NCI-H2227 (cell line): Measurements from ENCODE around the gene GPR89A.
"Not testable (repeated sequence)": the region's sequence is repeated elsewhere in the genome, so short reads cannot be mapped to it uniquely, and the experiment has no call there.

Experiments
- DNase-seq: peaks from one replicate; lab custom pipeline; 2025; ENCODE audit not compliant: unreplicated experiment; lab: John Stamatoyannopoulos, UW

GPR89A gene

DNA sequence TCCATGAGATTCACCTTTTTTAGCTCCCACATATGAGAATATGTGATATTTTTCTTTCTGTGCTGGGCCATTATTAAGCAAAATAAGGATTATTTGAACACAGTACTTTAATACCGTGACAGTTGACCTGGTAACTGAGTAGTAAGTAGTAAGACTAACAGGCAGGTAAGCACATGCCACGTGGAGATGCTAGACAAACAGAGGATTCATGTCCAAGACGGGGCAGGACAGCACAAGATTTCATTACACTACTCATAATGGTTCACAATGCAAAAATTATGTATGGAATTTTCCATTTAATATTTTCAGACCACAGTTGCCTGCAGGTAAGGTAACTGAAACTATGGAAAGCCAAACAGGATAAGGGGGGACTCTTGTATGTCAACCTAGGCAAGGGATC is 77.1 kb downstream of the GPR89A start:
- DNase-seq = not testable (repeated sequence)

DNA sequence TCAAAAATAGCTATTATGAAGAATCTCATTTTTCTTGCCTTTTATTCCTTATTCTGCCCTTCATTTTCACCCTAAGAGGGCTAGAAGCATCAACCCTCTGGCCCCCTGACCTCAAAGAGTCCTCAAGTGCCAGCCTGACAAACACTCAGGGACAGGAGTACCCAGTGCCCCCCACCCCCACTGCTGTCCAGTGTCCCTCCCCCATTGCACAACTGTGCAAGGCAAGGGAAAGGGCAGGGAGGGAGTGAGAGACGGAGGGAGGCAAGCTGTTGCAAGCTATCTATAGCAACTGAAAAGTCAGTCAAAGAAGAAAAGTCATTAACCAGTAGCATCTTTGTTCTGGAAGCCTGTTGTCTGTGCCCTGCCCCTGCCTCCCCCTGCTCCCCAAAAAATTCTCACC is 78.3 kb downstream of the GPR89A start:
- DNase-seq = not testable (repeated sequence)

DNA sequence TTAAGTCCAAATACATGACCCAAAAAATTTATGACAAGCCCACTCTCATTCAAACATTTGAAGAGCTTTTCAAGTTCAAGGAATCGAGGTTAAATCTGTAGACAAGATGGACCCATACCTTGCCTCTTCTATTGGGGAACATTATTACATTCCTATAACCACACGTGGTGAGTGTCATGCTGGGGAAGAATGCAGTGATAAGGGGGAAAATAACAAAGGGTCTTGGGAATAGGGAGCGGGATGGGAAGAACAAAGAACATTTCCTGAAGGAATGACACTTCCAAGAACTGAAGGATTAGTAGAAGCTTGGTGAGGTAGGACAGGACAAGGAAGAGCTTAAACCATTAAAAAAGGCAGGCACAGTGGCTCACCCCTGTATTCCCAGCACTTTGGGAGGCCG is 80.5 kb downstream of the GPR89A start:
- no peak for DNase-seq

DNA sequence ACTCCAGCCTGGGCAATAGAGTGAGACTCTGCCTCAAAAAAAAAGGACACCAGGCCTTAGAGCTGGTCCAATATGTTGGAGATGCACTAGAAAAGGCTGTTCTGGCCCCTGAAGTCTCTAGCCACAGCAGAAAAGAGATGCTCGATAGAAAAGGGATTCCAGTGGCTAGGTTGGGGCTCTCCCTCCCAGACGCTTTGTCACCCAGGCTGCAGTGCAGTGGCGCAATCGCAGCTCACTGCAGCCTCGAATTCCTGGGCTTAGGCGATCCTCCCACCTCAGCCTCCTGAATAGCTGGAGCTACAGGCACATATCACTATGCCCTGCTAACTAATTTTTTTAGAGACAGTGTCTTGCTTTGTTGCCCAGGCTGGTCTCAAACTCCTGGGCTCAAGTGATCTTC is 81.1 kb downstream of the GPR89A start:
- DNase-seq = no peak

DNA sequence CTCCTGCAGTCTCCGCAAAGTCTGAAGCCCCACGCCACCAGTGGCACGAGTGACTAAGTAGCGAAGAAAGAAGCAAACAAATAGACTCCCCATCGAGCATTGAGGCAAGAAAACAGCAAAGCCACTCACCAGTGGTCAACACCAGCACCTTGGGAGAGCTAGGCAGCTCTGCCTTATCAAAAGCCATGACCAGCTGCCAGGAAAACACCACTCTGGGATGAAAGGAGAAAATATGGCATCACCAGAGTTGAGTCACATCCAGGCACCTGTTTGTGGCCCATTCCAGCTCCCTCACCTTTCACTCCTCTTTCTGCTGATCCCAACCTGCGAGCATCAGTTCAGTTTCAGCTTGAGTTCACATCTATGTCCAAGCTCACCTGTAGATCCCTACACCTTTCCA is 82.1 kb downstream of the GPR89A start:
- no peak for DNase-seq

DNA sequence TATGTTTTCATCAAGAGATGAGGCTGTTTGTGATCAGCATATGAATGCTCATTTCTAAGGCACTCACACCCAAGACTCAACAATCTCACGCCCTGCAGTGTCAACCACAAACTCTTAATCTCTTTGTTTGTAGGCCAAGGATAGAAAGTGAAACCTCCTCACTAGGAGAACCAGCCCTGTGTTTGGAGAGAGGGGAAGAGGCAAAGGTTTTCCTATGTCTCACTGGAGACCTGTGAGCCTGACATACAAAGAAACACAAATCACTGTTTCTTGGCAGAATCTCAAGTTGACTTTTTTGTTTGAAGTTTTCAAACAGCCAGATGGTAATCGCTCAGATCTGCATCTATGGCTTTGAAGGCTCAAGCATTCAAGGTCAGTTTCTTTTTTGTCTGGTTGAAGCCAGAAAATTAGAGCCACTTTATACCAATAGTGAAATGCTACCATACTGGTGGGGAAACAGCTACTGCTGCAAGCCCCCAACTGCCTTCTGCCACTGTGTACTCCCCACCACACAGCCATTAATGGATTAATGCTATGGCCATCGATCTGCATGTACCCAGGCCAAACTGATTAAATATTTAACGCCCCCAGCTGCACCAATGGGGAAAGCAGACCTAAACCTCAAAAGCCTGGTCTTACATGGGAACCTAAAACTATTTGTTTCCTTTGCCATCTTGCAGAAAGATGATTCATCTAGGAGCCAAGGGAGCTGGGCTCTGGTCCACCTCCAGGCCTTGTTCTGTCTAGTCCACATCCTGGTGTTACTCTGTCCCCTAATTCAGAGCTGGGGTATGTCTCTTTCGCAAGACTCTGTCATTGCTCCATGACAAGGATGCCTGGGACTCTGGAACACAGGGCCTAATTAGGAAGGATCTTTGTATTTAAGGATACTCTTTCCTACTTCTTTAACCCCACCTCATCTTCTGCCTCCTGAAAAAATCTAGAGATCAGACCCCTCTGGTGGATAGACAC is 83.1 kb downstream of the GPR89A start:
- DNase-seq = no peak

DNA sequence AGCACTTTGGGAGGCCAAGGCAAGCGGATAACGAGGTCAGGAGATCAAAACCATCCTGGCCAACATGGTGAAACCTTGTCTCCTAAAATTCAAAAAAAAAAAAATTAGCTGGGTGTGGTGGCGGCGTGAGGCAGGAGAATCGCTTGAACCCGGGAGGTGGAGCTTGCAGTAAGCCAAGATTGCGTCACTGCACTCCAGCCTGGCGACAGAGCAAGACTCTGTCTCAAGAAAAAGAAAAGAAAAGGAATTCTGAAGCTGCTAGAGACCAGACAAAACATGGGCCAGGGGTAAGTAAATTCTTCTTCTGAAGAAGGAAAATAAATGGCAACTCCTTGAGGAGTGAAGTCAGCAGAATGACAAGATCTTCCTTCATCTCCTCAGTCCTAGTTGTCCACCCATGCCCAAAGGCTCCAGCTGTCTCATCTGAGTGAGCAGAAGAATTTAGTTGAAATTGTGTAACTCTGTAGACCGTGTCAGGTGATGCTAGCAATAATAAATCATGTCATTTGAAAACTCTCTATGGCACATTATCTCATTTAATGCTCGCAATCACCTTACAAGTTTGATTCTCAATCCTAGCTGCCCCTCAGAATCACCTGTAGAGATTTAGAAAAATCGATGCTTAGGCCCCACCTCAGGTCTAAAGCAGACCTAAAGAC is 85.1 kb downstream of the GPR89A start:
- no peak for DNase-seq

DNA sequence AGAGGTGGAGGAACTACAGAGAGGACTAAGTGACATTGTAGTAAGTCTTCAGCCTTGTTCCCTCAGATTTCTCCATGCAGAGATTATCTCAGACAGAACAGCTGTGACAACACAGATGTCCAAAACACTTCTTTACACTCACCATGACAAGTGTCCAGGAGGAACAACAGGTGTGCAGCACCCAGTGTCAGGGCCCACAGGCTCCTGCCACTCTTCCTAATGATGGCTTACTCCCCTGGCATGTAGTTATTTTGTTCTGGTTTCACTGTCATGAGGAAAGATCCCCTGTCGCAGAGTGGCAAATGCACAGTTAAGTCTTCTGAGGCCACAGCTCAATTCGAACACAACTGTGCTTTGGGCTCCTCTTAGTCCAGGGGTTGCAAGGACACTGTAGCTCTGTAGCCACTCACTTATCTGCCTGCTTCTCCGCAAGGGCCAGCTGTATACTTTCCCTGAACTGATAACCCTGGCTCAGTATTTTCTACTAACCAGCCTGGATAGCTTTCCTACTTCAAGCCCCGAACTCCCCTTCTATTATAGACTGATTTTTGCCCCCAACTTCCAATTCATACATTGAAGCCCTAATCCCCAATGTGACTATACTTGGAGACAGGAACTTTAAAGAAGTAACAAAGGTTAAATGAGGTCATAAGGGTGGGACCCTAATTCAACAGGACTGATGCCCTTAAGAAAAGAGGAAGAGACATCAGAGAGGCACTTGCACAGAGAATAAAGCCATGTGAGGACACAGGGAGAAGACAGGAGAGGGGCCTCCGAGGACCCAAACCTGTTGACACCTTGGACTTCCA is 88.2 kb downstream of the GPR89A start:
- no peak for DNase-seq

DNA sequence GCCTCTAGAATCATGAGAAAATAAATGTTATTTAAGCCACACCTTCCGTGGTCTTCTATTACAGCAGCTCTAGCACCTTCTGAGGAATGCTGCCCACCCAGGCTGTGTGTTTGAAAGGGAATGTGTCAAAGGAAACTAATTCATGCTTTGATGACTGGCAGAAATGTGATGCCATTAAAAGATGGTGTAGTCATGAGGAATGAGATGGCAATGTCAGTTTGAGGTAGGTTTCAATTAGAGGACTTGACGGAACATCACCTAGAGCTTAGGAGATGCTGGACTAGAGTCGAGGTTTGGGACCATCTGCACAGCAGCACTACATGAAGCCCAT is 88.8 kb downstream of the GPR89A start:
- no peak for DNase-seq

DNA sequence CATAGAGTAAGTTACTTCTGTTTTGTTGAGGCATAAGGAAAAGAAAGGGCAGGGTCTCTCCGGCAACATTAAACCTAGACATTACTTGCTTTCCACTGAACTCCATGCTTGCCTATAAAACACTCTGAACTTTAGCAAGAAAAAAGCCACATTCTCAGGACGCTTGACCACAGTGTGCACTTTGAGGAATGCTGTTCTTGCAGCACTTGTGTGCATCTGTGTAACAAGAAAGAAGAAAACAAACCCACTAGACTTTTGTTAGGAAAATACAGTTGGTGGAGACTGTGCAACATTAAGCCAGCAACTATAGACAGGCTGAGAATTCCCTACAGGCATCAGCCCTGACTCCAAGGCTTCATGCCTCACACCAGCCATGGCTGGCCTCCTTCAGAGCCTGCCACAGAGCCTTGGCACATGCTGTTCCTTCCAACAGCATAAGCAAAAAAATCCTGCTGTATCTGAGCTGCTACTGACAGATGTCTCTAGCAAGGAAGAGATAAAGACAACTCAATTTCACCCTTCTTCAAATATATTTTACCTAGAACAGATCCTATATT is 93.6 kb downstream of the GPR89A start:
- DNase-seq = no peak

DNA sequence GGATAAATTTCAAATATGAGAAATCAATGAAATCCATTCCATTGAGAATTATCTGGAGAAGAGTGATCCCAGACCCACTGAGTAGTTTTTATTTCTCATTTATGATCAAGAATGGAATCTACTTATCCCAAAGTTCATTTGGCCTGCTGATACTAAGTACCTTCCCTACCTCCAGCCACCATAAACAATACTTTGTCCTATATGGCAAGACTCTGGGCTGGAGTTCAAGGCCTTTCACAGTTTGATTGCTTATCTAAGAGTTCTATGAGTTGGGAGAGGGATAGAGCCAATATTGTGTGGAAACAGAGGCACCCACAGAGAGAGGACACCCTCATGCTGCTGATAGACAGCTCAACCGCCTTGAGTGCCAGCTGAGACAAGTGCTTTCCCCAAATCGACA is 94.3 kb downstream of the GPR89A start:
- no peak for DNase-seq

DNA sequence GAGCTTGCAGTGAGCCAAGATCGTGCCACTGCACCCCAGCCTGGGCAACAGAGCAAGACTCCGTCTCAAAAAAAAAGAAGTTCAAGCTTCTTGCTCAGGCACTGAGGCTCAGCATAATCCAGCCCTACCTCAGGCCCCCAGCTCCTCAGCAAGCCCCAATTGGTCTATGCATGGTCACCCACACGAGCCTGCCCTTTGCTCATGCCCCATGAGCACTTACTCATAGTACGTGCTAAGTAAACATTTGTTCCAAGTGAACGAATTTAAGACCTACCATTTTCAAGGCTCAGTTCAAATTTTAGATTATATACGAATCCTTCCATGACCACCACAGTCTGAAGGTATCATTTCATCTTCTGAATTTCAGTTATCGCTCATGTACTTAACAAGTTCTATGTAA is 95.0 kb downstream of the GPR89A start:
- no peak for DNase-seq

DNA sequence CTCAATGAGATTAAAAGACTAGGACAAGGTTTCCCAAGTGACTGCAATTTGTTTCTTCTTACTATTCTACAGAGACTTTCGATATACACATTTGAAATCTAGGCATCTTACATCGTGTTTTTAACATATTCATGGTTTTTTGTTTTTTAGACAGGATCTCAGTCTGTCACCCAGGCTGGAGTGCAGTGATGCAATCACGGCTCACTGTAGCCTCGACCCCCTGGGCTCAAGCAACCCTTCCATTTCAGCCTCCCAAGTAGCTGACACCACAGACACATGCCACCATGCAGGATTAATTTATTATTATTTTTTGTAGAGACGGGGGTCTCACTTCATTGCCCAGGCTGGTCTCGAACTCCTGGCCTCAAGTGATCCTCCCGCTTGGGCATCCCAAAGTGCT is 97.8 kb downstream of the GPR89A start:
- no peak for DNase-seq

DNA sequence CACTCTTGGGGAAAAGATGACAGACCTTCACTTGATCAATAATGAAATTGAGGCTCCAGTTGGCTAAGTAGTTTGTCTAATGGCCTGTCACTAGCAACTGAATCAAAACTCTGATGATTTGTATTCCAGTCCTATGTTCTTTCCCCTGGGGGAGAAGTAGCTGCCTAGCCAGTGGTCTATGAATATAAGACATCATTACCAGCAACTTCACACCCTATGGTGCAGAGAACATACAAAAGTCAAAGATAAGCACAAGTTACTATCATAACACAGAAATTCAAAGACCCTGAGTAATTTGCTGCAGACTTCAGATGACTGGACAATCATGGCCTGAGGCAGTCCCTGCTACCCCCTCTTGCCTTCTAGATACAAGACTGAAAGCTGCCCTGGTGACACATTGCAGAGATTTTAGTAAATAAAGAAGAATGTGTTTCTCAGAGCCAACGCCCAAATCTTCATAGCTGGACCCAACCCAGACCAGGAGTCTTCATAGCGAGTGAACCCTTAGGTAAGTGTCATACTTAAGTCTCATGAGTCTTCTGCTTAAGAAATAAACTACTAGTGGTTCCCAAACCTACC is 98.4 kb downstream of the GPR89A start:
- DNase-seq = no peak

DNA sequence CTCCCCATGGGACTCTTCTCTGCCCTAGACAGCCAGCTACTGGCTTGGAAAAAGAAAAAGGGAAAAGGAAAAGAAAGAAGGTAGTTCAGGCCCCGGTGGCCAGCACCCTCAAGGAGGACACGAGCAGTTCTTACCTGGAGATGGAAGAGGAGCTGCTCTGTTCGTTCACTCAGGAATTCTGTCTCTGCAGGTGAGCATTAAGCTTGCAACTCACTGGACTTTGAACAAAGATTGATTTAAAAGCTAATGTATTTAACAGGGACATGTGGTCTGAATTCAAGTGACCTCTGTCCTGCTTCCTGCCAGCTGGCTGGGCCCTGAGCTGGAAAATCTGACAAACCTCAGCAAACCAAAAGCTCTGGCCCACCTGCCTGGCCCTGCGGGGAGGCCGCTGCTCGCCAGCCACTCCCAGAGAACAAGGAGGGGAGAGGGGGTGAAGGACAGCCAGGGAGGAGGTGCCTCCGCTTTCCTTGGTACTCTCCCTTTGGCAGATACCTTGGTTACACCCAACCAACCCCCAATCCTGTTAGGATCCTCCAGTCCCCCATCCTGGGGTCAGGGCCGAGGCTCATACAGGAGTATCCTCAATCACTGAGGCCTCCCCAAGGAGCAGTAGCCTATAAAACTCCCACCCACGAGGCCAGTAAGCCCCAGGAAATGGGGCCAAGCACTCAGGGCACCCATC is 99.5 kb downstream of the GPR89A start, which contains the start of gene PDZK1:
TSS of gene PDZK1 (minus strand) at position 186 of the 685 bp plus-strand sequence. CDS start 19,347 bp downstream, outside the sequence.
- DNase-seq = no peak

DNA sequence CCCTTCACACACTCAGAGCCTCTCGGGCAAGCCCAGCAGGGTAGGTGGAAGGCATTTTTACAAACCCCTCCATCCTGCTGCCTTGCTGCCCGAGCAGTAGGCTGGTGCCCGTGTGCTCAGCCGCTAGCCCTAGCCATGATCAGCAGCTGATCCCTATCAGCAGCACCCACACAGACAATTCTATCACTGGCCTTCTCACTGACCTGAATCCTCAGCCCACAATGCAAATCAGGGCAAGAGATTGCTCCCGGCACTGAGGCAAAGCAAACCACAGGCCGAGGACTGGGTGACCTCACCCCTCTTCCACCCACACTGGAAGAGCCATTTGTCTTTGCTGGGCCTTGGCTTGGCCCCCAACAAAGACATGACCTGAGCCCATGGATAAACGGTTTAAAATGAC is 100.3 kb downstream of the GPR89A start:
- DNase-seq = no peak

DNA sequence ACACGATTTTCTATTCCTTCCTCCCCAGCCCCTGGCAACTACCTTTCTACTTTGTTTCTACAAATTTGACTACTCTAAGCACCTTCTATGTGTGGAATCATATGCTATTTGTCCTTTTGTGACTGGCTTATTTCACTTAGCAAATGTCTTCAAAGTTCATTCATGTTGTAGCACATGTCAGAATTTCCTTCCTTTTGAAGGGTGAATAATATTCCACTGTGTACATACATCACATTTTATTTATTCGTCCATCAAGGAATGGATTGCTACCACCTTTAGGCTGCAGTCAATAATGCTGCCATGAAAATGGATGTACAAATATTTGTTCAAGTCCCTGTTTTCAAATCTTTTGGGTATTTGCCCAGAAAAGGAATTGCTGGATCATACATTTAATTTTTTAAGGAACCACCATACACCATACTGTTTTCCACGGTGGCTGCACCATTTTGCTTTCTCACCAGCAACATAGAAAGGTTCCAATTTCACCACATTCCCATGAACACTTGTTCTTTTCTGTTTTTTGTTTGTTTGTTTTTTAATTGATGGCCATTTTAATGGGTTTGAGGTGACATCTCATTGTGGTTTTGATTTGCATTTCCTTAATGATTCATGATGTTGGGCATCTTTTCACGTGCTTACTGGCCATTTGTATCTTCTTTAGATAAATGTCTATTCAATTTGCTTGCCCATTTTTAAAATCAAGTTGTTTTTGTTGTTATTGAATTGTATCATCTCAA is 102.7 kb downstream of the GPR89A start:
- DNase-seq = no peak

DNA sequence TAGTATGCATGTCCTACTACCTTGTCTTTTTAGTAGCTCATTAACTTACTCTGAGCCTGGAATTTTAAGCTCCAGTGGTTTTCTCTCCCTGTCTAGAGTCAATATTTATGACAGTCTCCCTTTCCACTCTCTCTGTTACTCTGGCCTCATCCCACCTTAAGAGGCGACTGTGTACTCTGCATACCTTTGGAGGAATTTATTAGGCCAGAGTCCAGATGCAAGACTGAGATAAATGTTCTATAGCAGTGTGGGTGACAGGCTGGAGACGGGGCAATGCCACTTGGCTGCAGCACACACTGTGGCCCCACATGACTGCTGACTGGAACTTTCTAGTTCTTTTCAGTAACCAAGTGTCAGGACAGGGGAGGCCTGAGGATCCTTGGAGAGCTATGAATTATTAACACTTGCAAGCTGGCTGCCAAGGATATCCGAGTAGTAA is 103.4 kb downstream of the GPR89A start:
- DNase-seq = no peak

DNA sequence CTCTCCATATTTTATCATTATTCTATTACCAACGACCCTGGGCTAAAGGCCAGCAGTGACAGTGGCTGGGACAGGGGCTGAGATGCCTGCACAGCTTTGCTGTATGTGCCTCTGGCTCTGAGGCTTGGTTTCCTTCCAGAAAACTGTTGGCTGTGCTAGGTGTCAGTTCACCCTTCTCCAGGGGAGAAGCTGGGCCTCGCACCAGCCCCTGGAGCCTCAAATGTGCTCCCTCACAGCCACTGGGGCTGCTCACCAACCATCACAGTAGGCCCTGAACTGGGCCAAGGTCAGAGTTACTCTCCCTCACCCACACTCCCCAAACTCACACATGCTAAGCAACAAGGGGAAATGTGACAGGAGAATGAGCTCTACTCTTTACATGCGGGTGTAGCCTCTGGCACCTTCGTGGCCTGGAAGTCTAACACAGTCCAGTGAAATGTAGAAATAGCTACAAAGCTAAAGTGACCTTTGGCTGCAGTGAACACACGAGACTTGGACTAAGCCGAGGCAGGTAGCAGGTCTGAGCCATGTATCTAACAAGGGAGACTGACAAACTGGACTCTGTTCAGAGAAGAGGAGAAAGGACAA is 106.8 kb downstream of the GPR89A start:
- no peak for DNase-seq
